Astrocyte (in vitro differentiated cells and primary cell): Measurements from ENCODE around the gene CLEC16A. TPM values are rescaled to one million over a fixed set of nuclear protein-coding genes. Genes with fewer than 3 reads are reported as not detected.

Experiments
- DNase-seq: peaks from one replicate; pipeline ENCODE4 v3.0.0-alpha.2; 2010; ENCODE audit warnings: low read depth
- FAIRE-seq: peaks from 2 replicates; lab custom pipeline; 2011; peaks lifted over from hg19 to GRCh38; lab: Jason Lieb, UNC
- H2AFZ ChIP-seq: 2 replicates; pipeline ENCODE4 v1.6.0; 2012; ENCODE audit warnings: low read depth, low read length, inconsistent platforms
- H3K27ac ChIP-seq: 2 replicates; pipeline ENCODE4 v1.5.1; 2011; ENCODE audit warnings: low read depth, low read length, inconsistent platforms
- H3K27me3 ChIP-seq: 2 replicates; pipeline ENCODE4 v1.6.0; 2011; ENCODE audit warnings: low read length, inconsistent platforms; ENCODE audit not compliant: insufficient read depth
- H3K36me3 ChIP-seq: 2 replicates; pipeline ENCODE4 v1.5.1; 2011; ENCODE audit warnings: low read length, inconsistent platforms; ENCODE audit not compliant: insufficient read depth
- H3K4me1 ChIP-seq: 2 replicates; pipeline ENCODE4 v1.5.1; 2011; ENCODE audit warnings: low read length, inconsistent platforms; ENCODE audit not compliant: insufficient read depth
- H3K4me2 ChIP-seq: 2 replicates; pipeline ENCODE4 v1.6.0; 2012; ENCODE audit warnings: low read length, inconsistent platforms
- H3K4me3 ChIP-seq: 2 replicates; pipeline ENCODE4 v1.5.1; 2011; ENCODE audit warnings: low read depth, mild to moderate bottlenecking, low read length, inconsistent platforms; ENCODE audit not compliant: insufficient read depth
- H3K79me2 ChIP-seq: 2 replicates; pipeline ENCODE4 v1.6.0; 2012; ENCODE audit warnings: mild to moderate bottlenecking, low read length, inconsistent platforms; ENCODE audit not compliant: insufficient read depth
- H3K9ac ChIP-seq: 2 replicates; pipeline ENCODE4 v1.6.0; 2012; ENCODE audit warnings: mild to moderate bottlenecking, low read length, inconsistent platforms
- H3K9me3 ChIP-seq: 2 replicates; pipeline ENCODE4 v1.5.1; 2012; ENCODE audit warnings: low read depth, mild to moderate bottlenecking, low read length, inconsistent platforms; ENCODE audit not compliant: insufficient read depth
- H4K20me1 ChIP-seq: 2 replicates; pipeline ENCODE4 v1.6.0; 2012; ENCODE audit warnings: low read length, inconsistent platforms; ENCODE audit not compliant: insufficient read depth
- H3K27ac Mint-ChIP-seq: one replicate; pipeline ENCODE4 v1.8.0; 2021; ENCODE audit warnings: mild to moderate bottlenecking, mixed read lengths; ENCODE audit not compliant: unreplicated experiment
- H3K27me3 Mint-ChIP-seq: one replicate; pipeline ENCODE4 v1.8.0; 2021; ENCODE audit warnings: low read depth, mixed read lengths; ENCODE audit not compliant: unreplicated experiment
- H3K36me3 Mint-ChIP-seq: one replicate; pipeline ENCODE4 v1.8.0; 2021; ENCODE audit warnings: low read depth, mixed read lengths; ENCODE audit not compliant: unreplicated experiment
- H3K4me1 Mint-ChIP-seq: one replicate; pipeline ENCODE4 v1.8.0; 2021; ENCODE audit warnings: low read depth, mixed read lengths; ENCODE audit not compliant: unreplicated experiment
- H3K4me3 Mint-ChIP-seq: one replicate; pipeline ENCODE4 v1.8.0; 2021; ENCODE audit warnings: mild to moderate bottlenecking, moderate library complexity, mixed read lengths; ENCODE audit not compliant: unreplicated experiment
- H3K9me3 Mint-ChIP-seq: one replicate; pipeline ENCODE4 v1.8.0; 2021; ENCODE audit warnings: mild to moderate bottlenecking, mixed read lengths; ENCODE audit not compliant: unreplicated experiment
- CTCF ChIP-seq: IDR thresholded peaks from 2 replicates; pipeline ENCODE4 v1.5.1; 2011; ENCODE audit warnings: low read depth, mild to moderate bottlenecking, inconsistent platforms, low read length, moderate library complexity; ENCODE audit not compliant: insufficient read depth
- EZH2 ChIP-seq: IDR thresholded peaks from 2 replicates; pipeline ENCODE4 v1.6.1; 2012; ENCODE audit warnings: mild to moderate bottlenecking, low read length, inconsistent platforms; ENCODE audit not compliant: insufficient read depth
- total RNA-seq: library from RNA; stranded (reverse); gene quantifications from 2 replicates; pipeline ENCODE4 v1.2.1, GENCODE V29; 2021

Gene CLEC16A
- total RNA-seq, 1 donor from 2014 or later, result 31.7 TPM

GRCh38 chr16:11151885-11152629 lies 207.7 kb downstream of the CLEC16A start:
- FAIRE-seq, result no peak
- peaks cover 6% of the 10 kb centered on the region for H3K4me1 ChIP-seq

GRCh38 chr16:11152677-11153331 lies 208.4 kb downstream of the CLEC16A start:
- Mint-ChIP-seq H3K27me3 (no peaks in the 10 kb centered on the region), H3K27ac (no peak overlapping the region), H3K9me3 (peaks cover 1% of the 10 kb centered on the region), H3K4me3 (no peak overlapping the region), H3K36me3 (peaks cover 11% of the 10 kb centered on the region), H3K4me1 (peaks cover 14% of the 10 kb centered on the region)
- peaks cover 6% of the 10 kb centered on the region for H3K4me1 ChIP-seq
- no peak overlapping the region for H3K27ac ChIP-seq
- no peaks in the 10 kb centered on the region for H3K9me3 ChIP-seq
- H4K20me1 ChIP-seq, result peaks cover 9% of the 10 kb centered on the region
- no peak overlapping the region for H3K9ac ChIP-seq
- no peak overlapping the region for H3K4me2 ChIP-seq
- H3K79me2 ChIP-seq, result no peaks in the 10 kb centered on the region
- no peak overlapping the region for H2AFZ ChIP-seq
- FAIRE-seq (no peak), DNase-seq (no peak)
- TF ChIP-seq EZH2 (no peak), CTCF (no peak)
- H3K4me3 ChIP-seq, result no peak overlapping the region
- no peaks in the 10 kb centered on the region for H3K27me3 ChIP-seq
- no peaks in the 10 kb centered on the region for H3K36me3 ChIP-seq

More at GRCh38 chr16:11151885-11152629, 207.7 kb downstream of the CLEC16A start:
- Mint-ChIP-seq H3K4me1 (peaks cover 13% of the 10 kb centered on the region), H3K36me3 (peaks cover 14% of the 10 kb centered on the region), H3K4me3 (no peak overlapping the region), H3K27ac (no peak overlapping the region), H3K27me3 (no peaks in the 10 kb centered on the region), H3K9me3 (peaks cover 1% of the 10 kb centered on the region)
- no peak for TF ChIP-seq CTCF
- Histone ChIP-seq H3K9ac (no peak overlapping the region), H3K9me3 (no peaks in the 10 kb centered on the region), H2AFZ (no peak overlapping the region), H3K79me2 (no peaks in the 10 kb centered on the region), H4K20me1 (peaks cover 9% of the 10 kb centered on the region), H3K4me2 (no peak overlapping the region), H3K4me3 (no peak overlapping the region), H3K27me3 (no peaks in the 10 kb centered on the region), H3K27ac (no peak overlapping the region), H3K36me3 (no peaks in the 10 kb centered on the region)
- DNase-seq, result no peak
